Central memory CD8-positive, alpha-beta T cell (primary cell): Measurements from ENCODE around the gene LPIN2.

ENCODE experiments used
- ATAC-seq: fragments of 150-1000 bp; cut with Tn5 transposase; replicated peaks from 2 replicates; pipeline ENCODE4 v1.10.0; 2022; ENCODE audit warnings: mild to moderate bottlenecking, moderate FRiP score, moderate number of reproducible peaks; ENCODE audit not compliant: poor library complexity, severe bottlenecking; ENCODE audit errors: extremely low read depth
- DNase-seq, 2 donors: peaks; one replicate each; pipeline ENCODE4 v3.0.0; 2021; ENCODE audit warnings: low spot score in 2 of 2
- H3K27ac Mint-ChIP-seq: one replicate; pipeline ENCODE4 v1.8.0; 2022; ENCODE audit warnings: low read depth, mild to moderate bottlenecking, moderate library complexity, mixed read lengths
- H3K27me3 Mint-ChIP-seq: one replicate; pipeline ENCODE4 v1.8.0; 2022; ENCODE audit warnings: mixed read lengths
- H3K36me3 Mint-ChIP-seq: one replicate; pipeline ENCODE4 v1.8.0; 2022; ENCODE audit warnings: mild to moderate bottlenecking, moderate library complexity, mixed read lengths; ENCODE audit not compliant: insufficient read depth
- H3K4me1 Mint-ChIP-seq: one replicate; pipeline ENCODE4 v1.8.0; 2022; ENCODE audit warnings: mixed read lengths
- H3K4me3 Mint-ChIP-seq: one replicate; pipeline ENCODE4 v1.8.0; 2022; ENCODE audit warnings: mild to moderate bottlenecking, moderate library complexity, mixed read lengths
- H3K9me3 Mint-ChIP-seq: one replicate; pipeline ENCODE4 v1.8.0; 2022; ENCODE audit warnings: mixed read lengths

LPIN2 gene

GRCh38 chr18:2968606-2969005 lies 44.3 kb downstream of the LPIN2 start:
- Mint-ChIP-seq H3K4me1 (peaks cover 85% of the 10 kb centered on the region), H3K9me3 (no peaks in the 10 kb centered on the region), H3K27me3 (no peaks in the 10 kb centered on the region), H3K27ac (peak overlapping the region; percentile 97), H3K36me3 (peaks cover 28% of the 10 kb centered on the region), H3K4me3 (peak overlapping the region; percentile 77)
- no peak for DNase-seq
- no peak for ATAC-seq

DNA sequence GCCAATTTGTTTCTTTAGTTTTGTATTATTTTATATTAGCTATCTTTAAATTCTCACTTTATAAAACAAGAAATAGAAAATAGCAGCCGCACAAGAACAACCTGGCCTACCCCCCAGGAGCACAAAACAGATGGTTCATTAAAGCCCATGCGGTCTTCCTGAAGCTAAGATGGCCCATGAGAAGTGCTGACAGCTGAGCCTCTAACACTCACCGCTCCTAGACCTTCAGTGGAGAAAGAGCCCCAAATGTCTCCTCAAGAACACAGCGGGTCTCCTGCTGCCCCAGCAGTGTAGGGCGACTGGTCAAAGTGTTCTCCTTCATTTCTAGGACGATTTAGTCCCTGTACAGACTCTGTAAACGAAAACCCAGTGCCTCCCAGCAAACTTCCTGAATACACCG lies 45.1 kb downstream of the LPIN2 start:
- no peak for ATAC-seq
- peak overlapping the region; percentile 77 for H3K4me3 Mint-ChIP-seq

DNA sequence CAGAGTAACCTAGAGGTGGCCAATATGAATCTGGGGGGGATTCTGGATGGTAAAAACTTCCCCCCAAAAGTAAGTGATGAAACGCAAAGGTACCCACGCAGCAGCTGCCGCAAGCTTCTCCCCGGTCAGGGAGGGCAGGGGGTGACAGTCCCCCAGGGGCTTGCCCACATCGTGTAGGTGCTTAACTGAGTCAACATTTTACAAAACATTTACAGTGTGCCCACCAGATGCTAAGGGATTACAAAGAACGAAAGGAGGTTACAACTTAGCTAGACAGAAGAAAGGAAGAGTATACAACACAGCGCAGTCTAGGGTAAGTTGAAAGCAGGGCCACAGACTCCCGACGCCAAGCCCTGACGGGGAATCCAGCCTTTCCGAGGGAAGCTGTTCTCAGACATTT lies 45.6 kb downstream of the LPIN2 start:
- Mint-ChIP-seq H3K9me3 (no peaks in the 10 kb centered on the region), H3K4me3 (peak overlapping the region; percentile 77), H3K4me1 (peaks cover 83% of the 10 kb centered on the region), H3K27ac (peak overlapping the region; percentile 97), H3K36me3 (peaks cover 31% of the 10 kb centered on the region), H3K27me3 (no peaks in the 10 kb centered on the region)
- DNase-seq (no peak), ATAC-seq (no peak)

More for the DNA sequence above, 45.1 kb downstream of the LPIN2 start:
- H3K9me3 Mint-ChIP-seq = no peaks in the 10 kb centered on the region
- H3K36me3 Mint-ChIP-seq = peaks cover 32% of the 10 kb centered on the region
- H3K27me3 Mint-ChIP-seq = no peaks in the 10 kb centered on the region
- peaks cover 86% of the 10 kb centered on the region for H3K4me1 Mint-ChIP-seq
- peak overlapping the region; percentile 97 for H3K27ac Mint-ChIP-seq
- DNase-seq = no peak

DNA sequence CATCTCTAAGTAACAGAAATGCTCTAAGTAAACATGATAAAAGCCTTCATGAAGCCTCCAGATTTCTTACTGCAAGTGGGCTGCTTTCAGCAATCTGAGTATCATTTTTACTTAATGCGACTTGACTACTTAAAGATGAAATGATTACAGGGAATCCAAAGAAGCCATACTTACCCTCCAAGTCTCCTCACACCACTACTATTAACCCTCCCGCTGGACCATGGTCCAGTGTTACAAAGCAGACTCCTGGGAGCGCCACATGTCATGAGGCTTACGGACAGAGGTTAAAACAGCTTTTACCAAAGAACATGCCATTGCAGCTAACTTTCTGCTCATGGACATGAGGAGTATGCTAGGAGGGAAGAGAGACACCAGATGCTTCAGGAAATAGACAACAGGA lies 46.4 kb downstream of the LPIN2 start:
- Mint-ChIP-seq H3K4me3 (peak overlapping the region; percentile 77), H3K27me3 (no peaks in the 10 kb centered on the region), H3K36me3 (peaks cover 23% of the 10 kb centered on the region)

DNA sequence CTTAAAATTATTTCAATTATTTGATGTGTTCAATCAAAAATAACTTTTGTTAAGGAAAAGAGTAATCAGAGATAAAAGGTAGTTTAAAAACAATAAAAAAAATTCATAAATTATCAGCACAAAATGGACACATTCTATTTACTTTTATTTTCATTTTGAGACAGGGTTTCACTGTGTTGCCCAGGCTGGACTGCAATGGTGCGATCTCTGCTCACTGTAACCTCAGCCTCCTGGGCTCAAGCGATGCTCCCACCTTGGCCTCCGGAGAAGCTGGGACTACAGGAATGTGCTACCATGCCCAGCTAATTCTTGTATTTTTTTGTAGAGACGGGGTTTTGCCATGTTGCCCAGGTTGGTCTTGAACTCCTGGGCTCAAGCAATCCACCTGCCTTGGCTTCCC lies 47.1 kb downstream of the LPIN2 start:
- H3K27ac Mint-ChIP-seq = peak overlapping the region; percentile 99

More for the DNA sequence above, 46.4 kb downstream of the LPIN2 start:
- H3K9me3 Mint-ChIP-seq = no peaks in the 10 kb centered on the region
- no peak for DNase-seq
- ATAC-seq = no peak
- peak overlapping the region; percentile 99 for H3K27ac Mint-ChIP-seq
- peaks cover 83% of the 10 kb centered on the region for H3K4me1 Mint-ChIP-seq

GRCh38 chr18:2964361-2965010 lies 48.5 kb downstream of the LPIN2 start:
- H3K4me1 Mint-ChIP-seq = peaks cover 81% of the 10 kb centered on the region
- no peaks in the 10 kb centered on the region for H3K9me3 Mint-ChIP-seq
- no peaks in the 10 kb centered on the region for H3K27me3 Mint-ChIP-seq
- H3K27ac Mint-ChIP-seq = peak overlapping the region; percentile 99
- no peak for DNase-seq
- peak overlapping the region; percentile 64 for H3K4me3 Mint-ChIP-seq
- H3K36me3 Mint-ChIP-seq = peaks cover 26% of the 10 kb centered on the region
- ATAC-seq = no peak

More for the DNA sequence above, 47.1 kb downstream of the LPIN2 start:
- Mint-ChIP-seq H3K27me3 (no peaks in the 10 kb centered on the region), H3K4me1 (peaks cover 83% of the 10 kb centered on the region), H3K9me3 (no peaks in the 10 kb centered on the region), H3K4me3 (peak overlapping the region; percentile 77), H3K36me3 (peaks cover 16% of the 10 kb centered on the region)
- DNase-seq (no peak), ATAC-seq (no peak)
